Cardiac fibroblast (primary cell): ENCODE results near the gene TMEM217.

Experiments
- DNase-seq, 2 donors: peaks; one replicate each; pipeline versions ENCODE4 v3.0.0 to v3.0.0-alpha.2; 2010; ENCODE audit warnings: low read depth in 2 of 2
- H3K4me3 ChIP-seq, 2 donors: replicated peaks in 1 of 2; 1 replicate in 1 of 2; 2 replicates in 1 of 2; pipeline ENCODE4 v1.5.1; 2011; ENCODE audit warnings: low read depth in 2 of 2, low read length in 2 of 2, mild to moderate bottlenecking in 2 of 2, moderate library complexity in 1 of 2
- CTCF ChIP-seq: IDR thresholded peaks from one replicate; pipeline ENCODE4 v1.5.1; 2011; ENCODE audit warnings: low read depth, mild to moderate bottlenecking, low read length, inconsistent platforms

The TMEM217 gene

GRCh38 chr6:37288247-37288646 lies 30.3 kb upstream of the TMEM217 start:
- no peak for TF ChIP-seq CTCF
- DNase-seq = no peak
- no peak overlapping the region for H3K4me3 ChIP-seq

DNA sequence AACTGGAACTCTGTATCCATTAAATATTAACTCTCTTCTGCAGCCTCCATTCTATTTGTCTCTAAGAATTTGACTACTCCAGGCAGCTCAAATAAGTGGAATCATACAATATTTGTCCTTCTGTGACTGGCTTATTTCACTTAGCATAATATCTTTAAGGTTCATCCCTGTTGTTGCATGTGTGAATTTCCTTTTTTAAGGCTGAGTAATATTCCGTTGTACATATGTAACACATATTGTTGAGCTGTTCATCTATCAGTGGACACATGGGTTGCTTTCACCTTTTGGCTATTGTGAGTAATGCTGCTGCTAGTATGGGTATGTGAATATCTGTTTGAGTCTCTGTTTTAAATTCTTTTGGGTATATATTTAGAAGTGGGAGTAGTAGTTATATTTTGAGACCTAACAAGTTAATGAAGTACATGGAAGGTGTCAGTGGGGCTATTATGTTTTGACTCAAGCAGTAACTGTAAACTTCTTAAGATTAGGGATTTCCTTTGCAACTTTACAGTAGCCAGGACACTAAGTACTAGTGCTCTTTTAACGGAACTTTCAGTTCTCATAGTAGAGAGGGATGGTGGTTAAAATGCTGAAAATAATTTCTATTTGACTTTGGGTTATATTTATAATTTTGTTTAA lies 29.7 kb upstream of the TMEM217 start:
- no peak for DNase-seq
- TF ChIP-seq CTCF = no peak

DNA sequence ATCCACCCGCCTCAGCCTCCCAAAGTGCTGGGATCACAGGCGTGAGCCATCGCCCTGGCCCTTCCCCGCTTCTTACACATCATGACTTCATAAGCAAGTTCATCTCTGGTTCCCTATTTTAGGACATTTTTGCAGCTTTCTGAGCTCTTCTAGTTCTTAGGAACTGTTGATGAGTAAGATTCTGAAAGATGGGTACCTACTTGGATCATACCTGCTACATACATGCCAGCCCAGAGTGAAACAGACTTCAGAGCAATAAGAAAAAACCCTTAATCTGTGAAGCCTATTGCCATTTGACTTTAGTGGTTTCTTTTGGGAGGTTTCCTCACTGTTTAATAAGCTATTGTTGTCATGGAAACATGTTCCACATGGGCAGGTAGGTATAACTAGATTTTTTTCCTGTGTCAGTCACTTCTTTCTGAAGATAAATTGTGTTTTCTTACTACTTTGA lies 27.9 kb upstream of the TMEM217 start:
- DNase-seq = no peak
- no peak overlapping the region for H3K4me3 ChIP-seq
- TF ChIP-seq CTCF = no peak

More for the DNA sequence above, 29.7 kb upstream of the TMEM217 start:
- no peak overlapping the region for H3K4me3 ChIP-seq

GRCh38 chr6:37284781-37285180 lies 26.8 kb upstream of the TMEM217 start:
- no peak for DNase-seq
- H3K4me3 ChIP-seq = no peak overlapping the region
- TF ChIP-seq CTCF = no peak

DNA sequence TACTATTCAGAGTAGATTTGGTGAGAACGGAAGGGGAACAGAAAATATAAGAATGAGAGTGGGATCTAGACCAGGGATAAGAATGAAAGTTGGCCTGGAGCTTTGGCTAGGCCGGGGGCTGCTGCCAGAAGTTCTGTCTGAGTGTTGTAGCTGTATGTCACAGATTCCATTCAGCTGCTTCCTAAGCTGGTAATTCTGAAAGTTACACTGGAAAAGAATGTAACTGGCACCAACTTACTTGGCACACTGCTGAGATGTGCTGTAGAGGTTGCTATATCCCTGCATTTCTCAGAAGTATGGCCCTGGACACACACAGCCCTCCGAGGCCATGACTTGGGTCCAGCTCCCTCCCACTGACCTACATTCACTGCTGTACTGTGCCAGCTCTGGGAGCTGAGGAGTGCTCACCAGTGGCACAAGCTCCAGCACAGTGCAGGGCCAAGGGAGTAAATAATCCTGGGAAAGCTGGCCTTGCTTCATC lies 25.8 kb upstream of the TMEM217 start:
- no peak overlapping the region for H3K4me3 ChIP-seq
- no peak for TF ChIP-seq CTCF
- DNase-seq = peak in 1 of 2 donors; percentile 66

DNA sequence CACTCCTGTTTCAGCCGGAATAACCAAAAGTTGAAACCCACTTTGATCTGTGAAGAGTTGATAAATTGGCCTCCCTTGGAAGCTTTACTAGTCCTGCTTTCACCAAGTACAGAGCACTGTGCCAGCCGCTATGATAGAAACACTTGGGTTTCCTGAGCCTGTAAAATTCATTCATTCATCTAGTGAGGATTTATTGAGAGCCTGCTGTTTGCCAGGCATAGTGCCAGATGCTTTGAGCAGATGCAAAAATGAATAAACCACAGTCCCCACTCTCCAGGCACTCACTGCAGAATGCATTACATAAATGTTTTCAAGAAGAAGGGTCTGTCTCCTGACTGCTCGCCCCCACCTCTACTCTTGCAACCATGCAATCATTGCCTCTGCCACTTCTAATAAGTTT lies 25.3 kb upstream of the TMEM217 start:
- DNase-seq = no peak
- no peak overlapping the region for H3K4me3 ChIP-seq
- no peak for TF ChIP-seq CTCF

GRCh38 chr6:37282371-37282770 lies 24.4 kb upstream of the TMEM217 start:
- TF ChIP-seq CTCF = no peak
- H3K4me3 ChIP-seq = no peak overlapping the region
- no peak for DNase-seq
